GM10248 (cell line): ENCODE data around the gene PLAC9.

Source experiments
- CTCF ChIA-PET: fragments of 300-600 bp; sonication (Branson Sonifier 250); formaldehyde crosslinking; extraction: SDS; loops from one replicate; lab custom pipeline; 2021; ENCODE audit warnings: antibody characterized with exemption; lab: Yijun Ruan, JAX
- POLR2A ChIA-PET: fragments of 350-650 bp; sonication (Branson Sonifier 250); formaldehyde crosslinking; extraction: SDS; loops from one replicate; lab custom pipeline; 2020; ENCODE audit warnings: antibody characterized with exemption; lab: Yijun Ruan, JAX
- DNase-seq: peaks from one replicate; pipeline ENCODE4 v3.0.0; 2012; ENCODE audit errors: extremely low spot score
- TF ChIP-seq, protein P1 (sequence below): IDR thresholded peaks from 2 replicates; pipeline ENCODE4 v1.5.1; 2012; ENCODE audit warnings: mild to moderate bottlenecking, low read depth; ENCODE audit errors: extremely low read depth, missing control alignments, control extremely low read depth

Gene PLAC9

DNA sequence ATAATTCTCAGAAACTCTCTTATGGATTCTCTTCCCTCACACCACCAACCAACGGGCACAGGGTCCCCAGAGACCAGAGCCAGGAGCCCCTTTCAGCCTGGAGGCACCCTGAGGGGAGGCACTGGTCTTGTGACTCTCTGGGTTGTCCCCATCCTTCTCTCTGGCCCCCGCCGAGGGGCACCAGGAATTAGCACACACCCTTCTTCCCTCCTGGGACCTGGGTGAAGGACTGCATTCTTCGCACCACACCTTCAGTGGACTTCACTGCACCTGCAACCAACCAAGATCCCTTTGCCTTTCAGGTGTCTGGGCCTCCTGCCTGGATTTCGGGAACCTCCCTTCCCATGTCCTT, 22.1 kb downstream of the PLAC9 start:
- ChIA-PET POLR2A (no interaction called here), CTCF (interaction anchor here (0.9 to 3.1 kb wide), 4 partner anchors 8 to 68 kb away, joined by 4 to 15 read pairs (median 6); no protein-coding TSS in a partner anchor)
- no peak for DNase-seq

DNA sequence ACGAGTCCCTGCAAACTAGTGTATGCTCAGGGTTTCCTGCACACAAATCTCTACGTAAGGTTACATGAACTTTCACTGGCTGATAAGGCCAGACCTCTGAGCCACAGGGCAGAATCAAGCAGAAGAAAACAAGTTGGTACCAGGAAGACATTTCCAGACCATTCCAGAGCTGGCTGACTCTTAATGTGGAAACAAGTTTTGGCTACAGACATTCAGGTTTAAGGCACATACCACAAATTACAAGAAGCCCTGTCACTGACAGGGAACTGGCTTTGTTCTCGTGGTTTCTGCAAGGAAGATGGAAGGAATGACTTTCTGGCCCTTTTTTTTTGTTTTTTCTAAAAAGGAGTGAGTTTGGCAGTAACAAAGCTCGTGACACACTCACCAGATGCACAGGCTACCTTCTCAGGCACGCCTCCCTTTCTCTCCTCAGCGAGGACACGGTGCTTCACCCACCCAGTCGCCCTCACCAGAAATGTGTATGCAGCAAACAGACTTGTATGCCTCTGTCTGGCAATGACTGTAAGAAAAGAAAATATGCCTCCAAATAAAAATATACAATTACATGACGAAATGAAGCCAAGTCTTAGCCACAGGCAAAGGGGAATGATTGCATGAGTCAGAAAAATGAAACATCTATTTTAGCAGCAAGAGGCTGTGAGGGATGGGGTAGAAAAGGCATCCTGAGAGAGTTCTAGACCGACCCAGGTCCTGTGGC, 22.6 kb downstream of the PLAC9 start:
- TF ChIP-seq, protein P1, sequence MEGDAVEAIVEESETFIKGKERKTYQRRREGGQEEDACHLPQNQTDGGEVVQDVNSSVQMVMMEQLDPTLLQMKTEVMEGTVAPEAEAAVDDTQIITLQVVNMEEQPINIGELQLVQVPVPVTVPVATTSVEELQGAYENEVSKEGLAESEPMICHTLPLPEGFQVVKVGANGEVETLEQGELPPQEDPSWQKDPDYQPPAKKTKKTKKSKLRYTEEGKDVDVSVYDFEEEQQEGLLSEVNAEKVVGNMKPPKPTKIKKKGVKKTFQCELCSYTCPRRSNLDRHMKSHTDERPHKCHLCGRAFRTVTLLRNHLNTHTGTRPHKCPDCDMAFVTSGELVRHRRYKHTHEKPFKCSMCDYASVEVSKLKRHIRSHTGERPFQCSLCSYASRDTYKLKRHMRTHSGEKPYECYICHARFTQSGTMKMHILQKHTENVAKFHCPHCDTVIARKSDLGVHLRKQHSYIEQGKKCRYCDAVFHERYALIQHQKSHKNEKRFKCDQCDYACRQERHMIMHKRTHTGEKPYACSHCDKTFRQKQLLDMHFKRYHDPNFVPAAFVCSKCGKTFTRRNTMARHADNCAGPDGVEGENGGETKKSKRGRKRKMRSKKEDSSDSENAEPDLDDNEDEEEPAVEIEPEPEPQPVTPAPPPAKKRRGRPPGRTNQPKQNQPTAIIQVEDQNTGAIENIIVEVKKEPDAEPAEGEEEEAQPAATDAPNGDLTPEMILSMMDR: no peak
- ChIA-PET POLR2A (no interaction called here), CTCF (interaction anchor here (0.9 to 3.1 kb wide), 2 partner anchors 11 to 67 kb away, joined by 4 to 15 read pairs; no protein-coding TSS in a partner anchor)
- no peak for DNase-seq

More for the DNA sequence above, 22.1 kb downstream of the PLAC9 start:
- TF ChIP-seq, protein P1: no peak

DNA sequence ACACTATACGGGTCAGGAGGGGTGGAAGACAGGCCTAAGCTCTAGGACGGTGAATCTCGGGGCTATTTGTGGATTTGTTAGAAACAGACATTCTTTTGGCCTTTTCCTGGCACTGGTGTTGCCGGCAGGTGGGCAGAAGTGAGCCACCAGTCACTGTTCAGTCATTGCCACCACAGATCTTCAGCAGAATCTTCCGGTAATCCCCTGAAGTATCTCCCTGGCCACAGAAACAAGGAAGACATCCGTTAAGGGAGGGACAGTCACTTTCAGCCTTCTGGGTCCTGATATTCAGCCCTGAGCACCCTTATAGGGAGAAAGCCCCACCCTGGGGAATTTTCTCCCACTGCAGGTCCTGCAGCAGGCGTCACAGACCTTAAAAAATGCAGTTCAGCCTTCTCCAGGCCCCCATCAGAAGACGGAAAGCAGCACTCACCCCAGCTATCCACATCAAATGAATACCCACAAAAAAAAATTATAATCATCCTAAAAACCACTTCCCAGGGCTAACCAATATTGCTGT, 23.2 kb downstream of the PLAC9 start:
- TF ChIP-seq, protein P1: no peak
- no peak for DNase-seq
- CTCF ChIA-PET: interaction anchor here (0.9 to 2.4 kb wide), 3 partner anchors 12 to 67 kb away, joined by 4 to 11 read pairs (median 6); no protein-coding TSS in a partner anchor
- POLR2A ChIA-PET: no interaction called here

DNA sequence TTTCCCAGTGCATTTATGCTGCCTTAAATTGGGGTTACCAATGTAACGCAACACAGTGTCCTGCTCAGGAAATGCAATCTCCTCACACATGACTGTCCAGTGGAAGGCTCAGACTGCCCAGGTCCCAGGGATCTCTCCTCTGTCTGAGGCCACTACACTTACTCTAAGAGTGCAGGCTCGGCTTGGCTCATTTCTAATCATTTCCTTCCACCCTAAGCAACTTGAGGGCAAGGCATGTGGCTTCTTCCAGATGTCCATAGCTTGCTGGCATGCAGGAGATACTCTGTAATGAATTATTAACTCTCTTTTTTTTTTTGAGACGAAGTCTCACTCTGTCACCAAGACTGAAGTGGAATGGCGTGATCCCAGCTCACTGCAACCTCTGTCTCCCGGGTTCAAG, 23.7 kb downstream of the PLAC9 start:
- ChIA-PET POLR2A (no interaction called here), CTCF (interaction anchor here (2.3 to 2.4 kb wide), 2 partner anchors 12 to 66 kb away, joined by 6 to 11 read pairs; no protein-coding TSS in a partner anchor)
- TF ChIP-seq, protein P1: no peak
- no peak for DNase-seq

DNA sequence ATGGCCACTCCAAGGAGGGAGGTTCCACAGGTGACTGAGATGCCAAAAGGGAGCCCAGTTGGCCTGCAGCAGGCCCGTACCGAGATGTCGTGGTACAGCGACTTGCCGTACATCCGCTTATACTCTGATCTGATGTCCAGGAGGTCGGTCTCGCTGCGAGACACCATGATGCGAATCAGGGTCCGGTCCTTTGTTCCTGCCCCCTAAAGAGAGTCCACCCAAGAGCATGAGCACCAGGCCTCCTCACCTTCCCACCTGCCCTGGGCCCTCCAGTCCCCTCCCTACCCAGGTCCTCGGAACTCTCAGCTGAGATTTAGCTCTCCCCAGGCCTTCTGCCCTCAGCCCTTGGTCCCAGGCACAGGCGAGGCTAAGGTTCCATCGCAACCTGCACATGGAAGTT, 25.0 kb downstream of the PLAC9 start:
- CTCF ChIA-PET: interaction anchor here (2.3 to 2.4 kb wide), 2 partner anchors 13 to 65 kb away, joined by 6 to 11 read pairs; no protein-coding TSS in a partner anchor
- DNase-seq: no peak

DNA sequence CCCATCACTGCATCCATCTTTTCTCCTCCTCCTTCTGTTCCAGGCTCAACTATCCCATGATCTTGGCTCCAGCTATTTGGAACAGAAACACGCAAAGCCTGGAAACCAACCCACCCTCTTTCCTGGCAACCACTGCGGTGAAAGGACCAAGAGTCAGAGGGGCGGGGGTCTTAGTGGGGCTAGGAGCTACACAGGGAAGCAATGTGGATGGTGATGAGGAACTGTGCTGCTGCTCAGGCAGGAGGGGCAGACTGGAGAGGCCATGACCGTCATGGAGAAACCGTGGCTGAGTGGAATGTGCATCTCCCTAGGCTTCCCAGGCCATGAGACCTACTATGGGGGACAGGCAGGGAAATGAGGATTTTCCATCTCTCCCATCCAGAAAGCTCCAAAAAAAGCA, 25.6 kb downstream of the PLAC9 start:
- ChIA-PET CTCF (interaction anchor here (2.3 to 2.4 kb wide), 2 partner anchors 14 to 64 kb away, joined by 6 to 11 read pairs; no protein-coding TSS in a partner anchor), POLR2A (no interaction called here)
- DNase-seq: no peak
- TF ChIP-seq, protein P1: no peak

More for the DNA sequence above, 25.0 kb downstream of the PLAC9 start:
- TF ChIP-seq, protein P1: no peak
- POLR2A ChIA-PET: no interaction called here
